HCT116 (cell line): ENCODE results near the gene SORL1. TPM values are rescaled to one million over a fixed set of nuclear protein-coding genes. Genes with fewer than 3 reads are reported as not detected.

ENCODE experiments used
- ATAC-seq: fragments of 200-7000 bp; cut with Tn5 transposase; 2 replicates; pipeline ENCODE4 v1.9.1; 2020; ENCODE audit warnings: mild to moderate bottlenecking, moderate library complexity
- BruUV-seq: library from RNA; stranded (reverse); fragments of 400-500 nt; replicated peaks from 2 replicates; lab custom pipeline; 2021; lab: Mats Ljungman, UMichigan
- CTCF ChIA-PET: fragments of 300-600 bp; sonication (Branson Sonifier 250); formaldehyde crosslinking; loops from one replicate; lab custom pipeline; 2021; ENCODE audit warnings: antibody characterized with exemption; lab: Charles Lee
- POLR2A ChIA-PET: fragments of 300-600, 350-600 bp; sonication (Branson Sonifier 250); formaldehyde crosslinking; loops from one replicate; lab custom pipeline; 2021; ENCODE audit warnings: antibody characterized with exemption; lab: Charles Lee
- RAD21 ChIA-PET, 2 experiments: fragments of 300-600 bp; sonication (Branson Sonifier 250); formaldehyde crosslinking; loops; one replicate each; lab custom pipeline; 2023; ENCODE audit warnings: low total read pairs in 2 of 2; ENCODE audit not compliant: uncharacterized antibody in 2 of 2, unreplicated experiment in 2 of 2, low non-redundant PET in 1 of 2; lab: Charles Lee
- DNase-seq: peaks from one replicate; pipeline ENCODE4 v3.0.0-alpha.2; 2010; ENCODE audit warnings: low read depth, low spot score
- H2AFZ ChIP-seq: fragments of 200-600 bp; shearing (Covaris generic), sonication (generic); 2 replicates; pipeline ENCODE4 v1.6.1; 2017; ENCODE audit warnings: low read depth, mixed run types, mixed read lengths, antibody characterized with exemption, low read length; ENCODE audit not compliant: poor library complexity, severe bottlenecking
- H3K27ac ChIP-seq: 2 replicates; pipeline ENCODE4 v1.5.1; 2012; ENCODE audit warnings: low read depth, low read length
- H3K27me3 ChIP-seq: fragments of 200-600 bp; sonication (generic); 2 replicates; pipeline ENCODE4 v1.6.1; 2016; ENCODE audit warnings: mixed run types, low read length, mixed read lengths; ENCODE audit not compliant: insufficient read depth
- H3K36me3 ChIP-seq, 2 experiments: fragments of 200-500 bp in 1 of 2; fragments of 200-600 bp in 1 of 2; sonication (Bioruptor generic) in 1 of 2; sonication (generic) in 1 of 2; 2 replicates each; pipeline versions ENCODE4 v1.5.1 to v1.6.1; 2014 to 2016; ENCODE audit warnings: low read length in 2 of 2, inconsistent platforms in 1 of 2, mixed read lengths in 1 of 2, mixed run types in 1 of 2; ENCODE audit not compliant: insufficient read depth in 2 of 2, control insufficient read depth in 1 of 2
- H3K4me1 ChIP-seq, 2 experiments: fragments of 200-600 bp in 1 of 2; sonication (generic) in 1 of 2; 2 replicates each; pipeline versions ENCODE4 v1.5.1 to v1.6.1; 2012 to 2017; ENCODE audit warnings: low read length in 2 of 2, inconsistent platforms in 1 of 2, mild to moderate bottlenecking in 1 of 2, mixed read lengths in 1 of 2, mixed run types in 1 of 2, moderate library complexity in 1 of 2; ENCODE audit not compliant: insufficient read depth in 2 of 2, control insufficient read depth in 1 of 2
- H3K4me2 ChIP-seq: fragments of 200-600 bp; sonication (generic); 2 replicates; pipeline ENCODE4 v1.6.1; 2017; ENCODE audit warnings: mixed run types, low read length, mixed read lengths
- H3K4me3 ChIP-seq, 2 experiments: fragments of 200-600 bp in 1 of 2; sonication (generic) in 1 of 2; replicated peaks in 1 of 2; 2 replicates each; pipeline ENCODE4 v1.5.1; 2011 to 2016; ENCODE audit warnings: low read length in 2 of 2, control low read depth in 1 of 2, low read depth in 1 of 2, mild to moderate bottlenecking in 1 of 2, mixed read lengths in 1 of 2, mixed run types in 1 of 2
- H3K79me2 ChIP-seq: fragments of 200-600 bp; sonication (generic); 2 replicates; pipeline ENCODE4 v1.6.1; 2017; ENCODE audit warnings: mild to moderate bottlenecking, mixed run types, low read length, moderate library complexity, mixed read lengths; ENCODE audit not compliant: insufficient read depth
- H3K9ac ChIP-seq: fragments of 200-600 bp; sonication (generic); 2 replicates; pipeline ENCODE4 v1.6.1; 2016; ENCODE audit warnings: low read length, mixed read lengths
- H3K9me2 ChIP-seq: fragments of 200-600 bp; sonication (generic), shearing (Covaris generic); 2 replicates; pipeline ENCODE4 v1.6.1; 2017; ENCODE audit warnings: mixed run types, mild to moderate bottlenecking, moderate library complexity; ENCODE audit not compliant: insufficient read depth
- H3K9me3 ChIP-seq, 2 experiments: fragments of 200-500 bp in 1 of 2; fragments of 200-600 bp in 1 of 2; sonication (Bioruptor generic) in 1 of 2; sonication (generic) in 1 of 2; 2 replicates each; pipeline ENCODE4 v1.6.1; 2014 to 2017; ENCODE audit warnings: low read length in 2 of 2, mixed read lengths in 2 of 2, inconsistent platforms in 1 of 2, low read depth in 1 of 2, mild to moderate bottlenecking in 1 of 2, mixed run types in 1 of 2, moderate library complexity in 1 of 2; ENCODE audit not compliant: control insufficient read depth in 1 of 2, insufficient read depth in 1 of 2
- H4K20me1 ChIP-seq: fragments of 200-600 bp; sonication (generic), shearing (Covaris generic); 2 replicates; pipeline ENCODE4 v1.6.1; 2017; ENCODE audit warnings: mixed run types, mild to moderate bottlenecking, moderate library complexity; ENCODE audit not compliant: insufficient read depth
- CBX3 ChIP-seq: IDR thresholded peaks from 2 replicates; pipeline ENCODE4 v1.6.1; 2012; ENCODE audit warnings: low read depth
- EZH2 ChIP-seq: fragments of 200-600 bp; sonication (generic); IDR thresholded peaks from 2 replicates; pipeline ENCODE4 v1.6.1; 2017; ENCODE audit warnings: antibody characterized with exemption, mixed run types
- EZH2phosphoT487 ChIP-seq: fragments of 200-600 bp; IDR thresholded peaks from 2 replicates; pipeline ENCODE4 v1.6.1; 2018; ENCODE audit warnings: antibody characterized with exemption, borderline replicate concordance
- FOSL1 ChIP-seq: IDR thresholded peaks from 2 replicates; pipeline ENCODE4 v1.6.1; 2012; ENCODE audit warnings: low read depth
- JUND ChIP-seq: IDR thresholded peaks from 2 replicates; pipeline ENCODE4 v1.6.1; 2012
- POLR2A ChIP-seq: IDR thresholded peaks from 2 replicates; pipeline ENCODE4 v1.7.0; 2011; ENCODE audit warnings: borderline replicate concordance; ENCODE audit not compliant: insufficient read depth, insufficient read length; ENCODE audit errors: extremely low read depth
- POLR2AphosphoS5 ChIP-seq: IDR thresholded peaks from 2 replicates; pipeline ENCODE4 v1.6.1; 2011; ENCODE audit warnings: mild to moderate bottlenecking, low read depth, low read length, moderate library complexity
- RAD21 ChIP-seq: IDR thresholded peaks from 2 replicates; pipeline ENCODE4 v1.6.1; 2012; ENCODE audit warnings: low read depth, mild to moderate bottlenecking
- SP1 ChIP-seq: IDR thresholded peaks from 2 replicates; pipeline ENCODE4 v1.6.1; 2012; ENCODE audit warnings: low read depth
- SRF ChIP-seq: IDR thresholded peaks from 2 replicates; pipeline ENCODE4 v1.6.1; 2012; ENCODE audit warnings: low read depth
- TCF7L2 ChIP-seq: IDR thresholded peaks from 2 replicates; pipeline ENCODE4 v1.7.0; 2011; ENCODE audit warnings: borderline replicate concordance, inconsistent platforms; ENCODE audit not compliant: insufficient read depth, insufficient read length; ENCODE audit errors: extremely low read depth
- ZNF274 ChIP-seq: fragments of 200-500 bp; sonication (Bioruptor generic); IDR thresholded peaks from 2 replicates; pipeline ENCODE4 v1.6.1; 2014; ENCODE audit warnings: mild to moderate bottlenecking, low read depth, low read length, inconsistent platforms
- intact Hi-C: fragments of 100-400 bp; cut with micrococcal nuclease; formaldehyde crosslinking; loops from 2 replicates; pipeline ENCODE4 v1.10.0; 2022
- total RNA-seq: library from RNA; stranded (reverse); gene quantifications from one replicate; pipeline ENCODE4 v1.2.1, GENCODE V29; 2021; ENCODE audit not compliant: unreplicated experiment

The SORL1 gene
- total RNA-seq, 1 experiment from 2014 or later, result 17.4 TPM

DNA sequence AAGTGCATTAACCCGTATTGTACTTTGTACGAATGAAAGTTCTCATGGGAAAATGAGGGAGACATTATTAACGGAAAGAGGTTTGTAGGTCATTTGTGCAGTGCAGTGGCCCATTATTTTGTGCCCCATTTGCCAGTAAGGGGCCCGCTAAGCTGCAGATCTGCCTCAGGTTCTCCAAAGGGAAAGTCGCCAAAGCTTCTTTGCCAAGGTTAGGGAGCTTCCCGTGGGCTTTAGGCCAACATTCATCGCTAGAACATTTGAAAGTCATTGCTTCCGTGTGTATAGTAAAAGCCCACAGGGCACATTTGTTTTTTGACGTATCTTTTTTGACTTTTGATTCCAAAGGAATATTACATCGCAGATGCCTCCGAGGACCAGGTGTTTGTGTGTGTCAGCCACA lies 61.7 kb downstream of the SORL1 start:
- TF ChIP-seq TCF7L2 (no peak), POLR2AphosphoS5 (no peak), POLR2A (no peak), SRF (no peak), JUND (no peak), SP1 (no peak), CBX3 (no peak), RAD21 (no peak), EZH2phosphoT487 (no peak), EZH2 (no peak), ZNF274 (no peak), FOSL1 (no peak)
- RAD21 ChIA-PET, result no interaction called here
- Histone ChIP-seq H2AFZ (no peak overlapping the region), H3K79me2 (no peaks in the 10 kb centered on the region), H3K36me3 (no peaks in the 10 kb centered on the region), H3K27me3 (no peaks in the 10 kb centered on the region), H3K4me3 (no peak overlapping the region), H3K9ac (no peak overlapping the region), H3K9me3 (no peaks in the 10 kb centered on the region), H3K4me2 (no peak overlapping the region), H3K27ac (no peak overlapping the region), H3K4me1 (no peaks in the 10 kb centered on the region), H3K9me2 (no peaks in the 10 kb centered on the region), H4K20me1 (no peaks in the 10 kb centered on the region)
- no TSS peak for BruUV-seq
- DNase-seq, result no peak
- no peak for ATAC-seq
- CTCF ChIA-PET, result no interaction called here
- intact Hi-C loops, result no loop called here
- POLR2A ChIA-PET, result no interaction called here
